ENCODE data around the gene FAM204A.

Gene FAM204A

DNA sequence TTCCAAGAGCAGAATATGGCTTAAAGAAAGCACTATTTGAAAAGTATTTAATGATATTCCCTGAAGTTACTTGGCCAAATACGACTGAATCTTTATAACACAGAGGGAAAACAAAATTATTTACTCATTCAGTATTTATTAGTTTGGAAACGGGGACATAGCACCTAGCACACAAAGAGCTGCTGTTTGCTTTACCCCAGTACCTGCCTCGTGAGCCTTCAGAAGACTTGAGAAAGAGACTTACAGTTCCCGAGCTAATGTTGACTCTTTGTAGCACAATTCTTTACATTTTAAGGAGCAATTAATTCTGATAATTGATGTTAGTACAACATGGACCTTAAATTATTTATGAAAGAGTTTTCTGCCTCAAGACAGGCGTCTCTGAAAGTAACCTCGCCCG, 88.7 kb downstream of the FAM204A start:
- no peaks in the 10 kb centered on the region for H3K4me1 Mint-ChIP-seq
- H3K9me3 Mint-ChIP-seq = no peaks in the 10 kb centered on the region
- ATAC-seq (replicated peaks; ENCODE audit: extremely low read depth, poor library complexity, severe bottlenecking) (no peak), DNase-seq (ENCODE audit: low spot score in 2 of 2) (no peak)
- peaks cover 68% of the 10 kb centered on the region for H3K27me3 Mint-ChIP-seq
- no peak overlapping the region for H3K27ac Mint-ChIP-seq (ENCODE audit: low read depth)
- no peak overlapping the region for H3K4me3 Mint-ChIP-seq
- H3K36me3 Mint-ChIP-seq (ENCODE audit: insufficient read depth) = no peaks in the 10 kb centered on the region

DNA sequence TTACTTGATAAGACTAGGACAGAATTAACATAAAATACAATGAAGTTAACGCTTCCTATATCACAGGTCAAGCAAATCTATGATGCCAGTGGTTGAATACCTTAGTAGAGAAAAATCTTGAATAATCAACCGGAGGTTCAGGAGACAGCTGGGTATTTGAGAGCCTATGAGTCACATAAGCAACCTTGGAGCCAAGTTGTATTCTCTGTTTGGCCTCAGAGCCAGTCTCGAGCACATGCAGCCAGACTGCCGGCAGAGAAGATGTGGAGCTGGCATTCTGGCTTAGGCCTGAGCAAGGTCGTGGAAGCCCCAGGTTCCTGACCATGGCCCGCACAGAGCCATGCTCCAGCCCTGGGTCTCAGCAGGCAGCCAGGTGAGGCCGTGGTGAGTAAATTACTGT, 90.3 kb downstream of the FAM204A start:
- no peaks in the 10 kb centered on the region for H3K4me1 Mint-ChIP-seq
- no peak overlapping the region for H3K27ac Mint-ChIP-seq (ENCODE audit: low read depth)
- ATAC-seq (replicated peaks; ENCODE audit: extremely low read depth, poor library complexity, severe bottlenecking) (no peak), DNase-seq (ENCODE audit: low spot score in 2 of 2) (no peak)
- no peaks in the 10 kb centered on the region for H3K36me3 Mint-ChIP-seq (ENCODE audit: insufficient read depth)
- peaks cover 75% of the 10 kb centered on the region for H3K27me3 Mint-ChIP-seq
- H3K4me3 Mint-ChIP-seq = no peak overlapping the region
- H3K9me3 Mint-ChIP-seq = no peaks in the 10 kb centered on the region

DNA sequence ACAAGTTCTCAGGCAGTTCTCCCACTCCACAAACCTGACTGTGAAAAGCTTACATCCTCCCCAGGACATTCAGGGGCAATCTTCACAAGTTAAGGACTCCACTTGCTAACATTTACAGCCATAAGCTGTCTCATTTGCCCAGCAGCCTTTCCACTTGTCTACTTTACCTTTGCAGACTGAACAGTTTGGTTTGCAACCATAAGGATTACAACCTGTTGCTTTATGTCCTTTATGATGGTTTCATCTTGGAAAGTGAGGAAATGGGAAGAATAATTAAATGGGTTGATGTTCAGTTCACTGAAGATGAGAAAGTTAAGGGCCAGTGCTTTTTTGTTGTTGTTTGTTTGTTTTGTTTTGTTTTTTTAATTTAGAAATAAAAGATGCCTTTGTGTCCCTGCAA, 92.4 kb downstream of the FAM204A start:
- ATAC-seq (replicated peaks; ENCODE audit: extremely low read depth, poor library complexity, severe bottlenecking) = no peak
- H3K4me3 Mint-ChIP-seq = no peak overlapping the region
- H3K36me3 Mint-ChIP-seq (ENCODE audit: insufficient read depth) = no peaks in the 10 kb centered on the region
- no peak overlapping the region for H3K27ac Mint-ChIP-seq (ENCODE audit: low read depth)
- no peaks in the 10 kb centered on the region for H3K9me3 Mint-ChIP-seq
- H3K4me1 Mint-ChIP-seq = no peaks in the 10 kb centered on the region
- peaks cover 75% of the 10 kb centered on the region for H3K27me3 Mint-ChIP-seq
- DNase-seq (ENCODE audit: low spot score in 2 of 2) = no peak
